Measurements from ENCODE around the gene RASGRP2. TPM values are rescaled to one million over a fixed set of nuclear protein-coding genes. Genes with fewer than 3 reads are reported as not detected.

RASGRP2 gene
- total and polyA plus RNA-seq, 2 donors (not counting 1 experiment from before 2014, with no cell fraction given) = 1.2 to 5.2 TPM

DNA sequence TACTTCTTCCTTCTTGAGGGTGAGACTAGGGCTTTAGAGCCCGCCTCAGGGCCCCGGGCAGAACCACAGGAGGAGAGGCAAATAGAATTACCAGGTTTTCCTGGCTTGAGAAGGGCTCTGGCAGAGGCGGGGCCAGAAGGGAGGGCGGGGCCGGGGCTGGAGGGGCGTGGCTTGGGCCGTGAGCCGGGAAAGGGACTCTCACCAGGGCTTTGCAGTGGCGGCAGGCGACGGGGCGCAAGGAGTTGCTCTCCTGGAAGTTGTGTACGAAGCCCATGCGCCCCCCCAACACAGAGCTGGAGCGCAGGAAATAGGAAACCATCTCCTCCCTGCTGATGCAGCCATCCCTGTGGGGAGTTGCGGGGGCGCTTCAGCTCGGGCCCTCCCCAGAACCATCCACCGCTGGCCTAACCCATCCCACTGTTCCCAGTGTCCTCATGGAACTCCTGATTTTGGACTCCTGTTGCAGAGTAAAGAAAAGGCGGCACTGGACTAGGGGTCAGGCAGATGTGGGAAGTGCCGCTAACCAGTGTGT, 14.0 kb downstream of the RASGRP2 start:
- no peak for TF ChIP-seq CTCF (conservative IDR thresholded peaks at IDR 0.05 in 1 of 2, IDR thresholded peaks at IDR 0.05 in 1 of 2; ENCODE audit: low read depth in 1 of 2, low read length in 2 of 2)
- no peak for TF ChIP-seq EZH2 (IDR thresholded peaks at IDR 0.05; ENCODE audit: low read length, missing control alignments)
- Histone ChIP-seq H3K4me1 (ENCODE audit: control insufficient read depth, extremely low read depth, insufficient read depth, low read length) (no peaks in the 10 kb centered on the region), H3K9ac (ENCODE audit: insufficient read depth, low read length) (no peak overlapping the region), H3K4me3 (replicated peaks in 1 of 4; ENCODE audit: control extremely low read depth in 1 of 4, insufficient read depth in 1 of 4, low read depth in 3 of 4, low read length in 4 of 4) (no peak overlapping the region), H3K9me3 (ENCODE audit: control insufficient read depth, insufficient read depth, low read depth, low read length) (no peaks in the 10 kb centered on the region), H4K20me1 (ENCODE audit: control insufficient read depth, extremely low read depth, insufficient read depth, low read length) (no peaks in the 10 kb centered on the region), H3K27me3 (ENCODE audit: control insufficient read depth, insufficient read depth, low read length) (peaks cover 2% of the 10 kb centered on the region), H2AFZ (ENCODE audit: low read length) (no peak overlapping the region), H3K27ac (ENCODE audit: insufficient read depth, low read length) (no peak overlapping the region), H3K79me2 (ENCODE audit: control insufficient read depth, insufficient read depth, low read length) (no peaks in the 10 kb centered on the region), H3K36me3 (ENCODE audit: control insufficient read depth, insufficient read depth, low read length) (no peaks in the 10 kb centered on the region), H3K4me2 (ENCODE audit: extremely low read depth, insufficient read depth, low read length) (no peak overlapping the region)
- no peak for DNase-seq (ENCODE audit: low read depth in 2 of 2)

DNA sequence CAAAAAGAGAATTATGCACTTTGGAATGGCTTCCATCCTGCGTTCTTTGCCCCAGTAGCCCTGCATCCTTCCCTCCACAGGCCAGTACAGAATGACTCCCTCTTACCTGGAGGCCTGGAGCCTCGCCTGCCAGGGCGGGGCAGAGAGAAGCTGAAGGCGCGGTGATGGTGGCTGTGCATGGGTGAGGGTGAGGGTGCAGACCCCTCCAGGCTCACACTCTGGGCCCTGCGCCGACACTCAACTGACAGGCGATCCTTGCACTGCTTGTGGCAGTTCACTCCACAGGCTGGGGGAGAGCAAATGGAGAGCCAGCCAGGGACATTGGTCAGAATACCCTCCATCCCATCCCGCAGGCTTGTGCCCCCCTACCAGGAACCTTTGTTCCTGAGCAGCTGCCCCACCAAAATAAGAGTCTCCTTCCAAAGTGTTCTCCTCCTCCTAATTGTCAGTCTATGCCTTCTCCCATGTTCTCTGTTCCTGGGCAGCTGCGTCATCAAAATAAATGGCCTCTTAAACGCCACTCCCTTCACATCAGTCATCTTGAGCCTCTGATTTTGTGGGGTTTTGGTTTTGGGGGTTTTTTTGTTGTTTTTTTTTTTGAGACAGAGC, 15.1 kb downstream of the RASGRP2 start:
- H3K4me3 ChIP-seq (replicated peaks in 1 of 4; ENCODE audit: control extremely low read depth in 1 of 4, insufficient read depth in 1 of 4, low read depth in 3 of 4, low read length in 4 of 4) = no peak overlapping the region
- H3K27me3 ChIP-seq (ENCODE audit: control insufficient read depth, insufficient read depth, low read length) = peaks cover 2% of the 10 kb centered on the region
- DNase-seq (ENCODE audit: low read depth in 2 of 2) = no peak
- H4K20me1 ChIP-seq (ENCODE audit: control insufficient read depth, extremely low read depth, insufficient read depth, low read length) = no peaks in the 10 kb centered on the region
- H3K4me2 ChIP-seq (ENCODE audit: extremely low read depth, insufficient read depth, low read length) = no peak overlapping the region
- no peak overlapping the region for H2AFZ ChIP-seq (ENCODE audit: low read length)
- no peaks in the 10 kb centered on the region for H3K4me1 ChIP-seq (ENCODE audit: control insufficient read depth, extremely low read depth, insufficient read depth, low read length)
- no peaks in the 10 kb centered on the region for H3K79me2 ChIP-seq (ENCODE audit: control insufficient read depth, insufficient read depth, low read length)
- no peaks in the 10 kb centered on the region for H3K9me3 ChIP-seq (ENCODE audit: control insufficient read depth, insufficient read depth, low read depth, low read length)
- no peaks in the 10 kb centered on the region for H3K36me3 ChIP-seq (ENCODE audit: control insufficient read depth, insufficient read depth, low read length)
- H3K9ac ChIP-seq (ENCODE audit: insufficient read depth, low read length) = no peak overlapping the region
- no peak overlapping the region for H3K27ac ChIP-seq (ENCODE audit: insufficient read depth, low read length)
- no peak for TF ChIP-seq CTCF (conservative IDR thresholded peaks at IDR 0.05 in 1 of 2, IDR thresholded peaks at IDR 0.05 in 1 of 2; ENCODE audit: low read depth in 1 of 2, low read length in 2 of 2)

- TF ChIP-seq EZH2 (IDR thresholded peaks at IDR 0.05; ENCODE audit: low read length, missing control alignments) (no peak), CTCF (conservative IDR thresholded peaks at IDR 0.05 in 1 of 2, IDR thresholded peaks at IDR 0.05 in 1 of 2; ENCODE audit: low read depth in 1 of 2, low read length in 2 of 2) (no peak)
- no peaks in the 10 kb centered on the region for H3K4me1 ChIP-seq (ENCODE audit: control insufficient read depth, extremely low read depth, insufficient read depth, low read length)
- no peaks in the 10 kb centered on the region for H3K9me3 ChIP-seq (ENCODE audit: control insufficient read depth, insufficient read depth, low read depth, low read length)
- H3K36me3 ChIP-seq (ENCODE audit: control insufficient read depth, insufficient read depth, low read length) = no peaks in the 10 kb centered on the region
- H3K79me2 ChIP-seq (ENCODE audit: control insufficient read depth, insufficient read depth, low read length) = no peaks in the 10 kb centered on the region
- no peak overlapping the region for H3K27ac ChIP-seq (ENCODE audit: insufficient read depth, low read length)
- no peak overlapping the region for H2AFZ ChIP-seq (ENCODE audit: low read length)
- no peak overlapping the region for H3K9ac ChIP-seq (ENCODE audit: insufficient read depth, low read length)
- H3K4me3 ChIP-seq (replicated peaks in 1 of 4; ENCODE audit: control extremely low read depth in 1 of 4, insufficient read depth in 1 of 4, low read depth in 3 of 4, low read length in 4 of 4) = no peak overlapping the region
- no peak for DNase-seq (ENCODE audit: low read depth in 2 of 2)
- H3K4me2 ChIP-seq (ENCODE audit: extremely low read depth, insufficient read depth, low read length) = no peak overlapping the region
- H3K27me3 ChIP-seq (ENCODE audit: control insufficient read depth, insufficient read depth, low read length) = peaks cover 2% of the 10 kb centered on the region
- H4K20me1 ChIP-seq (ENCODE audit: control insufficient read depth, extremely low read depth, insufficient read depth, low read length) = no peaks in the 10 kb centered on the region
These were observed 16.9 kb downstream of the RASGRP2 start for GRCh38 chr11:64726867-64727530.
